ENCODE measurements around the gene MTRF1L. TPM values are rescaled to one million over a fixed set of nuclear protein-coding genes. Genes with fewer than 3 reads are reported as not detected.

MTRF1L gene
- total and polyA plus RNA-seq, 2 of the 13 experiments (the other 11 are each of a cell fraction or from before 2014, with no cell fraction given): 17.6 to 28.7 TPM

DNA sequence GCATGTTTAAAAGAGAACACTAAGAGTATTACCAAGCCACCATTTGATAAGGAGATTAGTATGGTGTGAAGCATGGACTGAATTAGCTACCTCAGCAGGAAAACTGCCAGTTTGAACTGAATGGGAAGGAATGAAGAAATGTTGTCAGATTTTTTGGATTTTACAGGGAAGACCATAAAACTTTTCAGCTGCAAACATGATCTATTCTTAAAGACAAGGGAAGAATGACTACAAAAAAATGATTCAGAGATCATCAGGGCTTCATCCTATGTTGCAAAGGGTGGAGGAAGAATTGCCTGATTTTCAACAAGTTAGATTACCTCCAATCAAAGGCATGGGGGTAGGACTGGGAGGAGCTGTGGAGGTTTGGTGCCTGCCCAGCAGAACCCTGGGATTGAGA, 49.3 kb upstream of the MTRF1L start:
- intact Hi-C loops (cut with micrococcal nuclease; ENCODE audit: unreplicated experiment) (no loop called here), in situ Hi-C loops (cut with HindIII; ENCODE audit: extremely low pct_ligation_motif_present, low pct_unique_long_range_greater_than_20kb) (no loop called here)
- Histone ChIP-seq H4K20me1 (ENCODE audit: insufficient read depth, low read length) (no peaks in the 10 kb centered on the region), H3K9me3 (ENCODE audit: low read length) (no peaks in the 10 kb centered on the region), H3K27ac (ENCODE audit: extremely low read length, insufficient read depth, low read length) (no peak overlapping the region), H3K36me3 (replicated peaks in 1 of 2; ENCODE audit: control insufficient read depth in 1 of 2, insufficient read depth in 2 of 2, low read length in 2 of 2) (no peaks in the 10 kb centered on the region), H2AFZ (ENCODE audit: low read length) (no peak overlapping the region), H3K4me3 (replicated peaks in 1 of 3; ENCODE audit: insufficient read depth in 1 of 3, low read depth in 2 of 3, low read length in 3 of 3) (no peak overlapping the region), H3K9ac (ENCODE audit: insufficient read depth, low read depth, low read length) (no peak overlapping the region), H3K27me3 (ENCODE audit: control insufficient read depth in 1 of 2, insufficient read depth in 2 of 2, low read length in 2 of 2) (no peaks in the 10 kb centered on the region), H3K4me2 (ENCODE audit: low read depth, low read length) (no peak overlapping the region), H3K4me1 (ENCODE audit: insufficient read depth, low read length) (no peaks in the 10 kb centered on the region), H3K79me2 (ENCODE audit: insufficient read depth, low read length) (no peaks in the 10 kb centered on the region)
- CTCF ChIA-PET (ENCODE audit: low intra/inter-chr PET ratio, low total read pairs): no interaction called here
- POLR2A ChIA-PET: no interaction called here
- FAIRE-seq (no peak), DNase-seq (ENCODE audit: low spot score) (no peak), ATAC-seq (no peak)
- BruUV-seq (replicated peaks): no TSS peak
- TF ChIP-seq MTA3 (CRISPR knock-in tag; IDR thresholded peaks at IDR 0.05) (no peak), ZNF83 (CRISPR knock-in tag; IDR thresholded peaks at IDR 0.05; ENCODE audit: borderline replicate concordance) (no peak), MAFK (conservative IDR thresholded peaks at IDR 0.05 in 1 of 2, IDR thresholded peaks at IDR 0.05 in 1 of 2; ENCODE audit: low read length in 2 of 2) (peak in 1 of 2 experiments; percentile 57; a peak in 3 of 4 replicates), MAFF (IDR thresholded peaks at IDR 0.05; ENCODE audit: low read depth, low read length) (peak; percentile 19; the same call in 1 of the 2 replicates), ZNF121 (CRISPR knock-in tag; IDR thresholded peaks at IDR 0.05) (no peak), ZNF143 (CRISPR knock-in tag; IDR thresholded peaks at IDR 0.05) (no peak)
- TF ChIP-seq, protein P1, sequence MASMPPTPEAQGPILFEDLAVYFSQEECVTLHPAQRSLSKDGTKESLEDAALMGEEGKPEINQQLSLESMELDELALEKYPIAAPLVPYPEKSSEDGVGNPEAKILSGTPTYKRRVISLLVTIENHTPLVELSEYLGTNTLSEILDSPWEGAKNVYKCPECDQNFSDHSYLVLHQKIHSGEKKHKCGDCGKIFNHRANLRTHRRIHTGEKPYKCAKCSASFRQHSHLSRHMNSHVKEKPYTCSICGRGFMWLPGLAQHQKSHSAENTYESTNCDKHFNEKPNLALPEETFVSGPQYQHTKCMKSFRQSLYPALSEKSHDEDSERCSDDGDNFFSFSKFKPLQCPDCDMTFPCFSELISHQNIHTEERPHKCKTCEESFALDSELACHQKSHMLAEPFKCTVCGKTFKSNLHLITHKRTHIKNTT (CRISPR knock-in tag; IDR thresholded peaks at IDR 0.05): no peak
- TF ChIP-seq, protein P2, sequence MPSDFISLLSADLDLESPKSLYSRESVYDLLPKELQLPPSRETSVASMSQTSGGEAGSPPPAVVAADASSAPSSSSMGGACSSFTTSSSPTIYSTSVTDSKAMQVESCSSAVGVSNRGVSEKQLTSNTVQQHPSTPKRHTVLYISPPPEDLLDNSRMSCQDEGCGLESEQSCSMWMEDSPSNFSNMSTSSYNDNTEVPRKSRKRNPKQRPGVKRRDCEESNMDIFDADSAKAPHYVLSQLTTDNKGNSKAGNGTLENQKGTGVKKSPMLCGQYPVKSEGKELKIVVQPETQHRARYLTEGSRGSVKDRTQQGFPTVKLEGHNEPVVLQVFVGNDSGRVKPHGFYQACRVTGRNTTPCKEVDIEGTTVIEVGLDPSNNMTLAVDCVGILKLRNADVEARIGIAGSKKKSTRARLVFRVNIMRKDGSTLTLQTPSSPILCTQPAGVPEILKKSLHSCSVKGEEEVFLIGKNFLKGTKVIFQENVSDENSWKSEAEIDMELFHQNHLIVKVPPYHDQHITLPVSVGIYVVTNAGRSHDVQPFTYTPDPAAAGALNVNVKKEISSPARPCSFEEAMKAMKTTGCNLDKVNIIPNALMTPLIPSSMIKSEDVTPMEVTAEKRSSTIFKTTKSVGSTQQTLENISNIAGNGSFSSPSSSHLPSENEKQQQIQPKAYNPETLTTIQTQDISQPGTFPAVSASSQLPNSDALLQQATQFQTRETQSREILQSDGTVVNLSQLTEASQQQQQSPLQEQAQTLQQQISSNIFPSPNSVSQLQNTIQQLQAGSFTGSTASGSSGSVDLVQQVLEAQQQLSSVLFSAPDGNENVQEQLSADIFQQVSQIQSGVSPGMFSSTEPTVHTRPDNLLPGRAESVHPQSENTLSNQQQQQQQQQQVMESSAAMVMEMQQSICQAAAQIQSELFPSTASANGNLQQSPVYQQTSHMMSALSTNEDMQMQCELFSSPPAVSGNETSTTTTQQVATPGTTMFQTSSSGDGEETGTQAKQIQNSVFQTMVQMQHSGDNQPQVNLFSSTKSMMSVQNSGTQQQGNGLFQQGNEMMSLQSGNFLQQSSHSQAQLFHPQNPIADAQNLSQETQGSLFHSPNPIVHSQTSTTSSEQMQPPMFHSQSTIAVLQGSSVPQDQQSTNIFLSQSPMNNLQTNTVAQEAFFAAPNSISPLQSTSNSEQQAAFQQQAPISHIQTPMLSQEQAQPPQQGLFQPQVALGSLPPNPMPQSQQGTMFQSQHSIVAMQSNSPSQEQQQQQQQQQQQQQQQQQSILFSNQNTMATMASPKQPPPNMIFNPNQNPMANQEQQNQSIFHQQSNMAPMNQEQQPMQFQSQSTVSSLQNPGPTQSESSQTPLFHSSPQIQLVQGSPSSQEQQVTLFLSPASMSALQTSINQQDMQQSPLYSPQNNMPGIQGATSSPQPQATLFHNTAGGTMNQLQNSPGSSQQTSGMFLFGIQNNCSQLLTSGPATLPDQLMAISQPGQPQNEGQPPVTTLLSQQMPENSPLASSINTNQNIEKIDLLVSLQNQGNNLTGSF (CRISPR knock-in tag; IDR thresholded peaks at IDR 0.05): no peak
- TF ChIP-seq, protein P3, sequence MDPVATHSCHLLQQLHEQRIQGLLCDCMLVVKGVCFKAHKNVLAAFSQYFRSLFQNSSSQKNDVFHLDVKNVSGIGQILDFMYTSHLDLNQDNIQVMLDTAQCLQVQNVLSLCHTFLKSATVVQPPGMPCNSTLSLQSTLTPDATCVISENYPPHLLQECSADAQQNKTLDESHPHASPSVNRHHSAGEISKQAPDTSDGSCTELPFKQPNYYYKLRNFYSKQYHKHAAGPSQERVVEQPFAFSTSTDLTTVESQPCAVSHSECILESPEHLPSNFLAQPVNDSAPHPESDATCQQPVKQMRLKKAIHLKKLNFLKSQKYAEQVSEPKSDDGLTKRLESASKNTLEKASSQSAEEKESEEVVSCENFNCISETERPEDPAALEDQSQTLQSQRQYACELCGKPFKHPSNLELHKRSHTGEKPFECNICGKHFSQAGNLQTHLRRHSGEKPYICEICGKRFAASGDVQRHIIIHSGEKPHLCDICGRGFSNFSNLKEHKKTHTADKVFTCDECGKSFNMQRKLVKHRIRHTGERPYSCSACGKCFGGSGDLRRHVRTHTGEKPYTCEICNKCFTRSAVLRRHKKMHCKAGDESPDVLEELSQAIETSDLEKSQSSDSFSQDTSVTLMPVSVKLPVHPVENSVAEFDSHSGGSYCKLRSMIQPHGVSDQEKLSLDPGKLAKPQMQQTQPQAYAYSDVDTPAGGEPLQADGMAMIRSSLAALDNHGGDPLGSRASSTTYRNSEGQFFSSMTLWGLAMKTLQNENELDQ (CRISPR knock-in tag; IDR thresholded peaks at IDR 0.05; ENCODE audit: borderline replicate concordance): no peak

All from HepG2 (cell line).